ENCODE results near the gene NRIP3. TPM values are rescaled to one million over a fixed set of nuclear protein-coding genes. Genes with fewer than 3 reads are reported as not detected.

The NRIP3 gene
- total and polyA plus RNA-seq, 9 of the 15 experiments (the other 6 are each of a cell fraction or from before 2014, with no cell fraction given) = 4.4 to 18.7 (median 11.6) TPM

- no peak for TF ChIP-seq ATF6 (CRISPR knock-in tag; IDR thresholded peaks at IDR 0.05)
- TF ChIP-seq ZBTB1 (CRISPR knock-in tag; IDR thresholded peaks at IDR 0.05; ENCODE audit: borderline replicate concordance, low read depth) = no peak
Observed at GRCh38 chr11:9052316-9052715, 48.5 kb upstream of the NRIP3 start (continued).

- in situ Hi-C loops (cut with MboI) = no loop called here
- ChIA-PET CTCF (ENCODE audit: low intra/inter-chr PET ratio) (no interaction called here), POLR2A (no interaction called here)
- intact Hi-C loops (cut with micrococcal nuclease) = no loop called here
- BruUV-seq (replicated peaks) = no TSS peak
- Histone ChIP-seq H3K27ac (ENCODE audit: extremely low read depth, low read depth, low read length) (no peak overlapping the region), H4K20me1 (replicated peaks; ENCODE audit: control insufficient read depth, insufficient read depth, low read length) (no peaks in the 10 kb centered on the region), H3K9me1 (ENCODE audit: control insufficient read depth, insufficient read depth, low read length) (no peaks in the 10 kb centered on the region), H3K27me3 (ENCODE audit: control insufficient read depth in 2 of 2, insufficient read depth in 2 of 2, low read length in 2 of 2) (peaks cover 8 to 37% of the 10 kb centered on the region in 2 experiments; a peak in 4 of 5 replicates), H3K9me3 (replicated peaks; ENCODE audit: control insufficient read depth, insufficient read depth, low read depth, low read length) (no peaks in the 10 kb centered on the region), H3K4me3 (no peak overlapping the region), H2AFZ (ENCODE audit: low read depth, low read length) (no peak overlapping the region), H3K36me3 (ENCODE audit: control insufficient read depth, insufficient read depth, low read length) (no peaks in the 10 kb centered on the region), H3K9ac (ENCODE audit: insufficient read depth in 1 of 2, low read depth in 2 of 2, low read length in 2 of 2) (no peak overlapping the region), H3K4me1 (replicated peaks in 1 of 2; ENCODE audit: control insufficient read depth in 2 of 2, insufficient read depth in 2 of 2, low read length in 2 of 2) (no peaks in the 10 kb centered on the region; a peak in 1 of 5 replicates), H3K79me2 (ENCODE audit: control insufficient read depth, insufficient read depth, low read length) (no peaks in the 10 kb centered on the region), H3K4me2 (ENCODE audit: insufficient read depth, low read length) (no peak overlapping the region)
- TF ChIP-seq CBX8 (IDR thresholded peaks at IDR 0.05; ENCODE audit: borderline replicate concordance, extremely low read depth, low read depth, low read length, poor library complexity, severe bottlenecking) (no peak), MYC (IDR thresholded peaks at IDR 0.05; ENCODE audit: low read depth, low read length) (no peak), MYC (CRISPR knock-in tag; IDR thresholded peaks at IDR 0.05; ENCODE audit: borderline replicate concordance, low read depth) (no peak), THAP7 (CRISPR knock-in tag; IDR thresholded peaks at IDR 0.05) (no peak), E2F4 (CRISPR knock-in tag; IDR thresholded peaks at IDR 0.05; ENCODE audit: low read depth) (no peak), BCL6 (CRISPR knock-in tag; IDR thresholded peaks at IDR 0.05) (no peak), RB1 (IDR thresholded peaks at IDR 0.05; ENCODE audit: low read depth) (no peak), IRF9 (tag; IDR thresholded peaks at IDR 0.05) (no peak), MED1 (CRISPR knock-in tag; IDR thresholded peaks at IDR 0.05; ENCODE audit: borderline replicate concordance) (no peak)
- DNase-seq (ENCODE audit: extremely low read depth in 1 of 4, low spot score in 3 of 4) (no peak), FAIRE-seq (no peak), ATAC-seq (no peak)
- WGBS (ENCODE audit: insufficient coverage, low coverage, missing lambda C conversion rate) = 25% methylated on average over 2 of the region's 2 CpGs
Observed at GRCh38 chr11:9049959-9050358, 46.2 kb upstream of the NRIP3 start.

Data from K562 (cell line).